Activated CD4-positive, alpha-beta memory T cell treated with anti-CD3 and anti-CD28 coated beads, Interleukin-2, amount 10 ng/mL, durations not matched to agents 7 days and 5 days (primary cell): ENCODE data around the gene CBFA2T3. TPM values are rescaled to one million over a fixed set of nuclear protein-coding genes. Genes with fewer than 3 reads are reported as not detected.

ENCODE experiments used
- CTCF ChIA-PET: fragments of 350-600 bp; sonication (Branson Sonifier 250); formaldehyde crosslinking; loops from one replicate; lab custom pipeline; 2021; ENCODE audit warnings: antibody characterized with exemption, inconsistent platforms; lab: Charles Lee
- POLR2A ChIA-PET: fragments of 350-600 bp; sonication (Branson Sonifier 250); formaldehyde crosslinking; loops from one replicate; lab custom pipeline; 2021; ENCODE audit warnings: antibody characterized with exemption; lab: Charles Lee
- DNase-seq: peaks from one replicate; pipeline ENCODE4 v3.0.0-alpha.2; 2020
- H3K27ac Mint-ChIP-seq: one replicate; pipeline ENCODE4 v1.8.0; 2021; ENCODE audit warnings: mild to moderate bottlenecking, mixed read lengths
- H3K27me3 Mint-ChIP-seq: one replicate; pipeline ENCODE4 v1.8.0; 2021; ENCODE audit warnings: mixed read lengths
- H3K36me3 Mint-ChIP-seq: one replicate; pipeline ENCODE4 v1.8.0; 2021; ENCODE audit warnings: low read depth, mixed read lengths
- H3K4me1 Mint-ChIP-seq: one replicate; pipeline ENCODE4 v1.8.0; 2021; ENCODE audit warnings: mixed read lengths
- H3K4me3 Mint-ChIP-seq: one replicate; pipeline ENCODE4 v1.8.0; 2021; ENCODE audit warnings: mild to moderate bottlenecking, mixed read lengths
- H3K9me3 Mint-ChIP-seq: one replicate; pipeline ENCODE4 v1.8.0; 2021; ENCODE audit warnings: mixed read lengths
- total RNA-seq, 2 experiments: library from RNA; stranded (reverse); gene quantifications; one replicate each; pipeline ENCODE4 v1.2.3, GENCODE V29; 2021

The CBFA2T3 gene
- total RNA-seq, 2 experiments from 2014 or later: not detected

- Mint-ChIP-seq H3K36me3 (no peaks in the 10 kb centered on the region), H3K4me1 (no peaks in the 10 kb centered on the region), H3K4me3 (no peak overlapping the region), H3K9me3 (no peaks in the 10 kb centered on the region), H3K27ac (no peak overlapping the region), H3K27me3 (peaks cover 20% of the 10 kb centered on the region)
- POLR2A ChIA-PET: no interaction called here
- DNase-seq: no peak
- CTCF ChIA-PET: no interaction called here
Measured at GRCh38 chr16:88973007-88973410, 4.0 kb downstream of the CBFA2T3 start.

DNA sequence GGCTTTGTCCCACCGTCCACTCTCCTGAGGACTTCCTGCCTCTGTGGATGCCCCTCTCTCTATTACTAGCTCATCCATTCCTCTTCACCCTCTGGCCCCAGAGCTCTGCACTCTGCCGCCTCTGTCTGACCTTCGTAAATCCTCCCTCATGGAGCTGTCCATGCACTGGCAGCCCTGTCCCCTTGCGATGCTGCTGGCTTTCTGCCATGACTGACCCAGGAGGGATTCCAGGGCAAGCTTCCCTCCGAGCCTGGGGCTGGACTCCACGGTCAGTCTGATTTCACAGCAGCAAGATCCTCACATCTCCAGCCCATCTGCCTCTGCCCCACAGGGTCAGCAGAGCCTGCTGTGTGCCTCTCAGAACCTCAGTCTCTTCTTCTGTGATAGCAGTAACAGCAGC is 4.7 kb downstream of the CBFA2T3 start:
- ChIA-PET POLR2A (no interaction called here), CTCF (no interaction called here)
- Mint-ChIP-seq H3K4me1 (peaks cover 4% of the 10 kb centered on the region), H3K27ac (no peak overlapping the region), H3K9me3 (no peaks in the 10 kb centered on the region), H3K4me3 (no peak overlapping the region), H3K27me3 (peaks cover 20% of the 10 kb centered on the region), H3K36me3 (no peaks in the 10 kb centered on the region)
- no peak for DNase-seq

DNA sequence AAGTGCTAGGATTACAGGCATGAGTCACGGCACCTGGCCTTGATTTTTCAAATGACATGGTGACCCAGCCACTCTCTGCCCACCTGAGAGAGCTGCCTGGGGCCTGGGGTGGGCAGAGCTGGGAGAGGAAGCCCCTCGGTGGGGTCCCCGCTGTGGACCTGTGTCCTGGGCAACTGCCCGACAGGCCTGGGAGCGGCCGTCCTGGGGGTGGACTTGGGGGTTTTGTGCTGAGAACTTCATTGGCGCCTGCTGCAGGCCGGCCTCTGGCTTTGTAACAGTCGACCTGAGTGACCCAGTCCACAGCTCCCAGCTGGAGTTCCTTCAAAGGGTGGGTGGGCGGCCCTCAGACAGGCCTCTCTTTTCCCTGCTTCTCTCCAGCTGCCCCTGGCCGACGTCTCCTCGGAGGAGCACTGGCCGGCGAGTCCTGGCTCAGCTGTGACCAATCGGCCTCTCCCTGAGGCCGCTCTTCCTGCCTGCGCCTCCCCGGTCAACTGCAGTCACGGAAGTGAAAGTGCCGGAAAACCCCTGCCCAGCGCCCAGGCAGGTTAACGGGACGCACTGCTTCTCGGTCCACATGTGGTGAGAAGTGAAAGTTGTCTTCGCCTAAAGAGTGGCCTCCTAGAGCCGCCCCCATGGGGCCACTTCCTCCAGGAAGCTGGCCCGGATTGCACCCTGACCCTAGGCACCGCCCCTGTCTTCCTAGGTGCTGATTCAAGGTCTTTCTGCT is 5.5 kb downstream of the CBFA2T3 start:
- CTCF ChIA-PET: no interaction called here
- no peaks in the 10 kb centered on the region for H3K9me3 Mint-ChIP-seq

GRCh38 chr16:88970539-88971065 is 6.4 kb downstream of the CBFA2T3 start:
- H3K27me3 Mint-ChIP-seq: peaks cover 18% of the 10 kb centered on the region
- H3K9me3 Mint-ChIP-seq: no peaks in the 10 kb centered on the region
- no peak overlapping the region for H3K27ac Mint-ChIP-seq
- no peaks in the 10 kb centered on the region for H3K36me3 Mint-ChIP-seq
- H3K4me3 Mint-ChIP-seq: no peak overlapping the region
- POLR2A ChIA-PET: no interaction called here
- no peak for DNase-seq
- peaks cover 4% of the 10 kb centered on the region for H3K4me1 Mint-ChIP-seq
- CTCF ChIA-PET: no interaction called here

More for the DNA sequence above, 5.5 kb downstream of the CBFA2T3 start:
- POLR2A ChIA-PET: no interaction called here
- Mint-ChIP-seq H3K36me3 (no peaks in the 10 kb centered on the region), H3K4me1 (peaks cover 4% of the 10 kb centered on the region), H3K4me3 (no peak overlapping the region), H3K27ac (no peak overlapping the region), H3K27me3 (peaks cover 21% of the 10 kb centered on the region)
- no peak for DNase-seq

DNA sequence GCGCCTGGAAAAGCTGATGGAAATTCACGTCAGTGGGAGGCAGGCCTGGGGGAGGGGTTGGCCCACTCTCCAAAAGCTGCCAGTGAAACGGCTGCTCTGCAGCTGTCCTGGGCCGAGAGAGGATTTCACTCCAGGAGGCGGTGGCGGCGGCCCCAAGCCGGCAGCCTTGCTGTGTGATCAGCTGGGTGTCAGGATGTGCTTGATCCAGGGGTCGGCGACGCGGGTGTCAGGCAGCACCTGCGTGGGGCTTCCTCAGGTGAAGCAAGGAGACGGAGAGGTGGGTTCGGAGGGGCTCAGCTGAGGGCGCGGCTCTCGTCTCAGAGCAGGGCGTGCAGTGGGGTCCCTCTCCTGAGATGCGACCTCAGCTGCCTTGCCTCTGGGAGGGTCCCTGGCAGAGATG is 7.0 kb downstream of the CBFA2T3 start:
- POLR2A ChIA-PET: no interaction called here
- Mint-ChIP-seq H3K9me3 (no peaks in the 10 kb centered on the region), H3K27me3 (peaks cover 14% of the 10 kb centered on the region), H3K27ac (no peak overlapping the region), H3K4me3 (no peak overlapping the region), H3K4me1 (peaks cover 4% of the 10 kb centered on the region), H3K36me3 (no peaks in the 10 kb centered on the region)
- CTCF ChIA-PET: no interaction called here
- DNase-seq: no peak

GRCh38 chr16:88969361-88969831 is 7.6 kb downstream of the CBFA2T3 start:
- Mint-ChIP-seq H3K4me3 (no peak overlapping the region), H3K4me1 (peaks cover 4% of the 10 kb centered on the region), H3K9me3 (no peaks in the 10 kb centered on the region), H3K36me3 (no peaks in the 10 kb centered on the region), H3K27me3 (peaks cover 12% of the 10 kb centered on the region), H3K27ac (no peak overlapping the region)
- CTCF ChIA-PET: no interaction called here
- no peak for DNase-seq
- POLR2A ChIA-PET: no interaction called here

- Mint-ChIP-seq H3K9me3 (no peaks in the 10 kb centered on the region), H3K27ac (no peak overlapping the region), H3K4me3 (no peak overlapping the region), H3K36me3 (no peaks in the 10 kb centered on the region), H3K27me3 (peaks cover 8% of the 10 kb centered on the region), H3K4me1 (peaks cover 4% of the 10 kb centered on the region)
- ChIA-PET POLR2A (no interaction called here), CTCF (no interaction called here)
- DNase-seq: no peak
Measured at GRCh38 chr16:88968589-88969280, 8.3 kb downstream of the CBFA2T3 start.

DNA sequence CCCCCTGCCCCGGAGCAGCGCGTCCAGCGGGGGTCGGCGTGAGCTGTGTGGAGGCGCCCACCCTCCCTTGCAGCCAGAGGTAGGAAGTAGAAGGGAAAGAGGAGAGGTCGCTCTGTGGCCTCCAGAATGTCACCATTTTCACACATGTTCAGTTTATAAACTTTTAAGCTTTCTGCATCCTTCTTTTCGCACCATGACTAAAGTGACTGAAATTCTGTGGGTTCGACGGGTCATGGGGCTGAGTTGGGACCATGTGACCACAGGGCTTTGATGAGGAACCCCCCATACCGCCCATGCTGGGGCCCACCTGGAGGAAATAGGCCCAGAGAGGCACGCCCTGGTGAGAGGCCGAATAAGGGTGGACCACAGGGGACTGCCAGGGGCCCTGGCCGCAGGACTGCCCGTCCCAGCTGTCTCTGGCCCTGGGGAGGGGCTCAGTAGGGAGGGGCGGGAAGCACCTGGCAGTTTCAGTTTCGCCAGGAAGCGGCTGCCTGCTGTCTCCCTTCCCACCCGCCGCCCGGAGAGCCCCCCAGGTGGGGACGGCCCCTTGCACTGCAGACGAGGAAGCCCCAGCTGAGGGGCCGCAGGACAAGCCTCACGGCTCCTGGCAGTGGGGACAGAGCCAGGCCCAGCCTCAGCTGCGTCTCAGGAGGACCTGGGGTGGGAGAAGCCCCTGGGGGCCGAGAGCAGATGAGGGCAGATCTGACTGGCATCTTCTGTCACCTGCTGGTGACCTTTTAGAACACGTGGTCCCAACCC is 9.0 kb downstream of the CBFA2T3 start:
- POLR2A ChIA-PET: no interaction called here

DNA sequence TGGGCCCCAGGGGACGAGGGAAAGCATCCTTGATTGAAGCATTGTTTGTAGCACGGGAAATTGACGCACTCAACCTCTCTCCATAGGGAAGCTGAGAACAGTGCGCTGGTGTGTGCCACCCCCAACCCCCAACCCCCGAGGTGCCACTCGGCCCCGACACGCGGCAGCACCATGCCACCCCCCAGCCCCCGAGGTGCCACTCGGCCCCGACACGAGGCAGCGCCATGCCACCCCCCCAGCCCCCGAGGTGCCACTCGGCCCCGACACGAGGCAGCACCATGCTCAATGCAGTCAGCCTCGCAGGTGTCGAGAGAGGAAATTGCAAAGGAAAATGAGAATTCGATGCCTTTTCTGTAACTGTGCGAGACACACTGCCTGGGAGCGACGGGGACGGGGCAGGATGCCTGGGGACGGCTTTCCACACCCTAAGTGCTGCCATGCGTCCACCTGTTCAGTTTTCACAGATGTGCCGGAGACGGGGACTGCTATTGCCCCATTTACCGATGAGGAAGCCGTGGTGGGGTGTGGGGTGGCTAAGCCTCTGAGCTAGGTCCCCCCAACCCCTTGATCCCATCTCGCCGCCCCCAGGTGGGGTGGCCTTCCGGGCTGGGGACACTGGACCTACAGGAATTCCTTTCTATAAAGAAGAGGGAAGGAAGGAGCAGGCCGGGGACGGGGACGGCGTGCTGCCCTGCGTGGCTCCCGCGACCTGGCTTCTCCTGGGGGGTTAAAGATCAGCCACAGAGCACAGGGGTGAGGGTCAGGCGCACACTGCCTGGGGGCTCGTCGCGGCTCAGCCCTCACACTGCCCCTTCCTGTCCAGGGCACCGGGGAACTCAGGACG is 9.8 kb downstream of the CBFA2T3 start:
- Mint-ChIP-seq H3K36me3 (no peaks in the 10 kb centered on the region), H3K27ac (no peak overlapping the region), H3K4me1 (peaks cover 4% of the 10 kb centered on the region), H3K9me3 (no peaks in the 10 kb centered on the region), H3K4me3 (no peak overlapping the region), H3K27me3 (peaks cover 7% of the 10 kb centered on the region)
- ChIA-PET POLR2A (no interaction called here), CTCF (no interaction called here)
- no peak for DNase-seq

More for the DNA sequence above, 9.0 kb downstream of the CBFA2T3 start:
- CTCF ChIA-PET: no interaction called here
- Mint-ChIP-seq H3K36me3 (no peaks in the 10 kb centered on the region), H3K4me3 (no peak overlapping the region), H3K27me3 (peaks cover 7% of the 10 kb centered on the region), H3K27ac (no peak overlapping the region), H3K9me3 (no peaks in the 10 kb centered on the region), H3K4me1 (peaks cover 4% of the 10 kb centered on the region)
- no peak for DNase-seq

DNA sequence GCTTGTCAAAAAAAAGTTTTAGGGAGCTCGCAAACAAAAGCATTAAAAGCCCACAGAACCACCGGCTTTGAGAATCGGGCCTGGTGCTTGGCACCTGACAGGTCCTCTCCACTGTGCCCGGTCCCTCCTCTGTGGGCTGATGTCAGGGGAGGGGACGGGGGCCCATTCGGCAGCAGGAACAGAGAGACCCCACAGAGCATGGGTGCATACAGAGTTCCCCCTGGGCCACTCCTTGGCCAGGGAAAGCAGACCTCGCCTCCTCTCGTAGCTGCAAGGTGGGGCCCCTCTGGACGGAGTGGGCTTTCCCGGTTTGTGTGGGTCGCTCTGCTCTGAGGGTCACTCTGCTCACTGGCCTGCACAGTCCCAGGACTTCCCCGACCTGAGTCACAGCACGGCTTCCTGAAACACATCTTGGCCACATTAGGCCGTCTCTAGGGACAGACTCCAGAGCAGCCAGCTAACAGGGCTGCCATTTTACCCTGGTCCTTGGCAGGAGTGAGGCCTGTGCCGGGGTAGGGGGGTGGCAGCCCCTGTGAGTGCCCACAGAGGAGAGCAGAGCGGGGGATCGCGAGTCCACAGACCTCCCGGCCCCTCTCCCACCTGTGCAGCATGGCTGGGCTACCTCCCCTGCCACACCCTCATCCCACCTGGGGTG is 11.1 kb downstream of the CBFA2T3 start:
- no peak overlapping the region for H3K27ac Mint-ChIP-seq
- peaks cover 4% of the 10 kb centered on the region for H3K4me1 Mint-ChIP-seq
- peaks cover 7% of the 10 kb centered on the region for H3K27me3 Mint-ChIP-seq
- H3K36me3 Mint-ChIP-seq: no peaks in the 10 kb centered on the region
- CTCF ChIA-PET: no interaction called here
- no peaks in the 10 kb centered on the region for H3K9me3 Mint-ChIP-seq
- no peak overlapping the region for H3K4me3 Mint-ChIP-seq
- POLR2A ChIA-PET: no interaction called here
- no peak for DNase-seq

GRCh38 chr16:88965411-88965810 is 11.6 kb downstream of the CBFA2T3 start:
- Mint-ChIP-seq H3K4me1 (peaks cover 4% of the 10 kb centered on the region), H3K9me3 (no peaks in the 10 kb centered on the region), H3K27me3 (peaks cover 7% of the 10 kb centered on the region), H3K4me3 (no peak overlapping the region), H3K27ac (no peak overlapping the region), H3K36me3 (no peaks in the 10 kb centered on the region)
- ChIA-PET POLR2A (no interaction called here), CTCF (no interaction called here)
- no peak for DNase-seq

DNA sequence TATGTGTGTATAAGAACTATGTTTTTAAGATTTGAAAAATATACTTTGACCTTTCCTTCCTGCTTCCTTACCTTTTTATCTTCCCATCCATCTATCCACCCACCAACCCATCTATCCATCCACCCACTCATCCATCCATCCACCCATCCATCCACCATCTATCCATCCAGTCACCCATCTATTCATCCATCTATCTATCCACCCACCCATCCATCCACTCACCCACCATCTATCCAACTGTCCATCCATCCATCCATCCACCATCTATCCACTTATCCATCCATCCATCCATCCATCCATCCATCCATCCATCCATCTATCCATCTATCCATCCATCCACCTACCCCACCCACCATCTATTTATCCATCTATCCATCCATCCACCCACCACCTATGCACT is 12.4 kb downstream of the CBFA2T3 start:
- CTCF ChIA-PET: no interaction called here
- no peak overlapping the region for H3K27ac Mint-ChIP-seq

More for the DNA sequence above, 12.4 kb downstream of the CBFA2T3 start:
- Mint-ChIP-seq H3K27me3 (peaks cover 7% of the 10 kb centered on the region), H3K36me3 (no peaks in the 10 kb centered on the region), H3K9me3 (no peaks in the 10 kb centered on the region), H3K4me1 (peaks cover 4% of the 10 kb centered on the region), H3K4me3 (no peak overlapping the region)
- DNase-seq: no peak
- POLR2A ChIA-PET: no interaction called here
